GM23338 (cell line): ENCODE results near the gene PTTG1IP. TPM values are rescaled to one million over a fixed set of nuclear protein-coding genes. Genes with fewer than 3 reads are reported as not detected.

Source experiments
- ATAC-seq: fragments of 200-7000 bp; cut with Tn5 transposase; 3 replicates; pipeline ENCODE4 v1.9.1; 2020
- DNase-seq: peaks from one replicate; pipeline ENCODE4 v3.0.0-alpha.2; 2015; ENCODE audit warnings: low spot score
- H2AFZ ChIP-seq: fragments of 200-600 bp; sonication (generic); 2 replicates; pipeline ENCODE4 v1.8.0; 2016; ENCODE audit warnings: antibody characterized with exemption, mild to moderate bottlenecking, moderate library complexity
- H3F3A ChIP-seq: fragments of 200-600 bp; sonication (generic); replicated peaks from 2 replicates; pipeline ENCODE4 v1.8.0; 2017; ENCODE audit warnings: antibody characterized with exemption, mixed run types, low read depth
- H3K27ac ChIP-seq: fragments of 200-600 bp; sonication (generic); 2 replicates; pipeline ENCODE4 v1.6.1; 2016; ENCODE audit warnings: low read depth
- H3K27me3 ChIP-seq: fragments of 200-600 bp; sonication (generic); 2 replicates; pipeline ENCODE4 v1.8.0; 2016; ENCODE audit warnings: mild to moderate bottlenecking, mixed run types, moderate library complexity; ENCODE audit not compliant: insufficient read depth
- H3K36me3 ChIP-seq: fragments of 200-600 bp; sonication (generic); 2 replicates; pipeline ENCODE4 v1.8.0; 2016; ENCODE audit warnings: mild to moderate bottlenecking; ENCODE audit not compliant: insufficient read depth
- H3K4me1 ChIP-seq: fragments of 200-600 bp; sonication (generic); 2 replicates; pipeline ENCODE4 v1.8.0; 2016; ENCODE audit warnings: mild to moderate bottlenecking, moderate library complexity; ENCODE audit not compliant: insufficient read depth
- H3K4me2 ChIP-seq: fragments of 200-600 bp; sonication (generic); 2 replicates; pipeline ENCODE4 v1.7.1; 2017; ENCODE audit warnings: mixed run types
- H3K4me3 ChIP-seq: fragments of 200-600 bp; sonication (generic); 2 replicates; pipeline ENCODE4 v1.6.1; 2016; ENCODE audit warnings: mixed run types
- H3K79me2 ChIP-seq: fragments of 200-600 bp; sonication (generic); replicated peaks from 2 replicates; pipeline ENCODE4 v1.8.0; 2017; ENCODE audit warnings: mild to moderate bottlenecking; ENCODE audit not compliant: insufficient read depth
- H3K9me2 ChIP-seq: fragments of 200-600 bp; sonication (generic); 2 replicates; pipeline ENCODE4 v1.8.0; 2017; ENCODE audit not compliant: insufficient read depth
- H4K20me1 ChIP-seq: fragments of 200-600 bp; sonication (generic); replicated peaks from 2 replicates; pipeline ENCODE4 v1.8.0; 2017; ENCODE audit warnings: mild to moderate bottlenecking; ENCODE audit not compliant: insufficient read depth
- H3K27ac Mint-ChIP-seq: 2 replicates; pipeline ENCODE4 v1.8.0; 2020; ENCODE audit warnings: inconsistent platforms, mild to moderate bottlenecking, moderate library complexity, mixed read lengths
- H3K27me3 Mint-ChIP-seq: 3 replicates; pipeline ENCODE4 v1.8.0; 2022; ENCODE audit warnings: low read depth, mild to moderate bottlenecking, moderate library complexity, mixed read lengths, inconsistent platforms; ENCODE audit not compliant: insufficient read depth, poor library complexity
- H3K36me3 Mint-ChIP-seq: 3 replicates; pipeline ENCODE4 v1.8.0; 2021; ENCODE audit warnings: low read depth, mild to moderate bottlenecking, inconsistent platforms, moderate library complexity, mixed read lengths
- H3K4me1 Mint-ChIP-seq: 3 replicates; pipeline ENCODE4 v1.8.0; 2020; ENCODE audit warnings: mild to moderate bottlenecking, inconsistent platforms, mixed read lengths
- H3K4me3 Mint-ChIP-seq: 3 replicates; pipeline ENCODE4 v1.8.0; 2021; ENCODE audit warnings: moderate library complexity, mild to moderate bottlenecking, inconsistent platforms, mixed read lengths
- H3K9me3 Mint-ChIP-seq: 3 replicates; pipeline ENCODE4 v1.8.0; 2020; ENCODE audit warnings: moderate library complexity, mild to moderate bottlenecking, inconsistent platforms, mixed read lengths
- CREB1 ChIP-seq: fragments of 250-450 bp; sonication (Bioruptor Pico); IDR thresholded peaks from 2 replicates; pipeline ENCODE4 v1.5.0; 2020; ENCODE audit warnings: low read depth, mild to moderate bottlenecking, moderate library complexity
- CTCF ChIP-seq, 2 experiments: fragments of 200-600 bp in 1 of 2; sonication (generic) in 1 of 2; conservative IDR thresholded peaks; 2 replicates each; pipeline versions ENCODE4 v1.5.1 to v1.6.1; 2016 to 2017; ENCODE audit warnings: antibody characterized with exemption in 2 of 2, low read depth in 2 of 2, mild to moderate bottlenecking in 2 of 2, moderate library complexity in 1 of 2
- ETS1 ChIP-seq: IDR thresholded peaks from 2 replicates; pipeline ENCODE4 v1.6.1; 2016; ENCODE audit warnings: antibody characterized with exemption
- EZH2phosphoT487 ChIP-seq: fragments of 200-600 bp; sonication (generic); IDR thresholded peaks from one replicate; pipeline ENCODE4 v1.8.1; 2018; ENCODE audit warnings: antibody characterized with exemption; ENCODE audit not compliant: unreplicated experiment
- JUNB ChIP-seq: IDR thresholded peaks from one replicate; pipeline ENCODE4 v1.6.1; 2016; ENCODE audit warnings: antibody characterized with exemption; ENCODE audit not compliant: unreplicated experiment
- NANOG ChIP-seq: IDR thresholded peaks from 2 replicates; pipeline ENCODE4 v1.6.1; 2016; ENCODE audit warnings: antibody characterized with exemption, borderline replicate concordance
- POLR2AphosphoS5 ChIP-seq: IDR thresholded peaks from 2 replicates; pipeline ENCODE4 v1.6.1; 2016; ENCODE audit warnings: antibody characterized with exemption, low read depth
- REST ChIP-seq: IDR thresholded peaks from one replicate; pipeline ENCODE4 v1.6.1; 2018; ENCODE audit warnings: antibody characterized with exemption; ENCODE audit not compliant: unreplicated experiment
- STAT1 ChIP-seq: IDR thresholded peaks from one replicate; pipeline ENCODE4 v1.6.1; 2016; ENCODE audit warnings: antibody characterized with exemption; ENCODE audit not compliant: unreplicated experiment
- ZNF114 ChIP-seq: fragments of 250-450 bp; sonication (Bioruptor Pico); IDR thresholded peaks from 2 replicates; pipeline ENCODE4 v1.5.0; 2020; ENCODE audit warnings: mild to moderate bottlenecking, moderate library complexity
- ZNF331 ChIP-seq: fragments of 250-450 bp; sonication (Bioruptor Pico); IDR thresholded peaks from 2 replicates; pipeline ENCODE4 v1.5.0; 2020; ENCODE audit warnings: low read depth, mild to moderate bottlenecking, moderate library complexity
- polyA plus RNA-seq: library from polyadenylated mRNA; unstranded; fragments of >200 nt; fragmentation: Nextera tagmentation; extraction: Ambion mirVana; gene quantifications from 2 replicates; pipeline ENCODE4 v1.2.1, GENCODE V29; 2016
- total RNA-seq: library from RNA; depleted of rRNA; stranded (reverse); fragments of >200 nt; shearing (Covaris generic); gene quantifications from 2 replicates; pipeline ENCODE4 v1.2.3, GENCODE V29; 2014

Gene PTTG1IP
- total and polyA plus RNA-seq, 2 experiments from 2014 or later = 99.9 to 172 TPM

- Mint-ChIP-seq H3K4me1 (peaks cover 13% of the 10 kb centered on the region), H3K36me3 (peaks cover 36% of the 10 kb centered on the region), H3K4me3 (no peak overlapping the region), H3K27me3 (peaks cover 11% of the 10 kb centered on the region), H3K27ac (no peak overlapping the region), H3K9me3 (no peaks in the 10 kb centered on the region; the same call in 2 of the 3 replicates)
- H3K36me3 ChIP-seq = peaks cover 26% of the 10 kb centered on the region; the same call in 1 of the 2 replicates
- H3K27ac ChIP-seq = no peak overlapping the region
- peaks cover 11% of the 10 kb centered on the region for H3K4me1 ChIP-seq
- no peak overlapping the region for H3K4me3 ChIP-seq
- no peaks in the 10 kb centered on the region; the same call in none of the 2 replicates for H4K20me1 ChIP-seq
- no peak overlapping the region for H3K4me2 ChIP-seq
- H3F3A ChIP-seq = peaks cover 3% of the 10 kb centered on the region; the same call in 1 of the 2 replicates
- H2AFZ ChIP-seq = no peak overlapping the region
- no peaks in the 10 kb centered on the region for H3K9me2 ChIP-seq
- no peak for TF ChIP-seq EZH2phosphoT487
- TF ChIP-seq REST = no peak
- no peak for TF ChIP-seq CREB1 (CRISPR knock-in tag)
- no peak for TF ChIP-seq ZNF331
- TF ChIP-seq POLR2AphosphoS5 = no peak
- no peak for TF ChIP-seq ZNF114
- no peak for TF ChIP-seq CTCF (conservative IDR thresholded peaks at IDR 0.05; ENCODE audit: low read depth in 2 of 2)
- TF ChIP-seq ETS1 = no peak
- TF ChIP-seq STAT1 = no peak
- no peak for TF ChIP-seq NANOG
- TF ChIP-seq JUNB = no peak
- peaks cover 12% of the 10 kb centered on the region; the same call in 1 of the 2 replicates for H3K79me2 ChIP-seq
- ATAC-seq = no peak
- no peak for DNase-seq
- no peaks in the 10 kb centered on the region for H3K27me3 ChIP-seq
Measured at GRCh38 chr21:44848821-44849521, 24.5 kb downstream of the PTTG1IP start.
